ENCODE data around the gene DYNC1I1.
"Not testable (repeated sequence)": the region's sequence is repeated elsewhere in the genome, so short reads cannot be mapped to it uniquely, and the experiment has no call there.

The DYNC1I1 gene

GRCh38 chr7:95925236-95925635 is 152.9 kb downstream of the DYNC1I1 start:
- Histone ChIP-seq H3K4me2 (no peak overlapping the region), H3K36me3 (no peaks in the 10 kb centered on the region), H4K20me1 (no peaks in the 10 kb centered on the region), H3K4me3 (no peak overlapping the region), H3K27me3 (no peaks in the 10 kb centered on the region), H3K4me1 (no peaks in the 10 kb centered on the region), H3K27ac (no peak overlapping the region), H3K9ac (no peak overlapping the region), H3K9me3 (replicated peaks in 1 of 11) (no peaks in the 10 kb centered on the region)
- no peak for TF ChIP-seq Cebpa-rat (IDR thresholded peaks at IDR 0.05)

GRCh38 chr7:95925971-95926370 is 153.6 kb downstream of the DYNC1I1 start:
- Histone ChIP-seq H3K4me2 (no peak overlapping the region), H3K9ac (no peak overlapping the region), H3K4me1 (no peaks in the 10 kb centered on the region), H3K36me3 (no peaks in the 10 kb centered on the region), H4K20me1 (no peaks in the 10 kb centered on the region), H3K27ac (no peak overlapping the region), H3K4me3 (no peak overlapping the region), H3K27me3 (no peaks in the 10 kb centered on the region), H3K9me3 (replicated peaks in 1 of 11) (no peaks in the 10 kb centered on the region)
- no peak for TF ChIP-seq Cebpa-rat (IDR thresholded peaks at IDR 0.05)

GRCh38 chr7:95927756-95928155 is 155.4 kb downstream of the DYNC1I1 start:
- Histone ChIP-seq H3K27ac (no peak overlapping the region), H3K4me1 (no peaks in the 10 kb centered on the region)

GRCh38 chr7:95929710-95930280 is 157.4 kb downstream of the DYNC1I1 start:
- no peaks in the 10 kb centered on the region for H3K36me3 ChIP-seq

More at GRCh38 chr7:95927756-95928155, 155.4 kb downstream of the DYNC1I1 start:
- H3K4me3 ChIP-seq = no peak overlapping the region
- no peaks in the 10 kb centered on the region for H3K9me3 ChIP-seq (replicated peaks in 1 of 11)
- H3K9ac ChIP-seq = no peak overlapping the region
- no peak for TF ChIP-seq Cebpa-rat (IDR thresholded peaks at IDR 0.05)
- no peak overlapping the region for H3K4me2 ChIP-seq
- H3K36me3 ChIP-seq = no peaks in the 10 kb centered on the region
- no peaks in the 10 kb centered on the region for H4K20me1 ChIP-seq
- H3K27me3 ChIP-seq = no peaks in the 10 kb centered on the region

GRCh38 chr7:95931460-95932232 is 159.3 kb downstream of the DYNC1I1 start:
- no peaks in the 10 kb centered on the region for H3K9me3 ChIP-seq (replicated peaks in 1 of 11)
- H3K27ac ChIP-seq = no peak overlapping the region
- H3K4me2 ChIP-seq = no peak overlapping the region
- no peak overlapping the region for H3K4me3 ChIP-seq
- H3K4me1 ChIP-seq = no peaks in the 10 kb centered on the region
- H4K20me1 ChIP-seq = no peaks in the 10 kb centered on the region
- no peaks in the 10 kb centered on the region for H3K27me3 ChIP-seq
- H3K36me3 ChIP-seq = no peaks in the 10 kb centered on the region
- no peak; a peak in 1 of 22 replicates for TF ChIP-seq Cebpa-rat (IDR thresholded peaks at IDR 0.05)
- H3K9ac ChIP-seq = no peak overlapping the region

More at GRCh38 chr7:95929710-95930280, 157.4 kb downstream of the DYNC1I1 start:
- H3K4me3 ChIP-seq = no peak overlapping the region
- no peaks in the 10 kb centered on the region for H3K9me3 ChIP-seq (replicated peaks in 1 of 11)
- no peaks in the 10 kb centered on the region for H3K4me1 ChIP-seq
- no peaks in the 10 kb centered on the region for H3K27me3 ChIP-seq
- no peak overlapping the region for H3K27ac ChIP-seq
- H3K4me2 ChIP-seq = no peak overlapping the region
- H4K20me1 ChIP-seq = no peaks in the 10 kb centered on the region
- no peak for TF ChIP-seq Cebpa-rat (IDR thresholded peaks at IDR 0.05)
- H3K9ac ChIP-seq = no peak overlapping the region

- no peak overlapping the region for H3K4me3 ChIP-seq
- H3K9me3 ChIP-seq (replicated peaks in 1 of 11) = no peaks in the 10 kb centered on the region
- no peaks in the 10 kb centered on the region for H3K36me3 ChIP-seq
- TF ChIP-seq Cebpa-rat (IDR thresholded peaks at IDR 0.05) = no peak
- no peak overlapping the region for H3K9ac ChIP-seq
- no peaks in the 10 kb centered on the region for H3K4me1 ChIP-seq
- H4K20me1 ChIP-seq = no peaks in the 10 kb centered on the region
- H3K27me3 ChIP-seq = no peaks in the 10 kb centered on the region
- no peak overlapping the region for H3K4me2 ChIP-seq
- H3K27ac ChIP-seq = no peak overlapping the region
These were observed 161.3 kb downstream of the DYNC1I1 start for GRCh38 chr7:95933618-95934017.

GRCh38 chr7:95944867-95945266 is 172.5 kb downstream of the DYNC1I1 start:
- not testable (repeated sequence) for H3K9me3 ChIP-seq (replicated peaks in 1 of 11); H4K20me1 ChIP-seq; H3K27ac ChIP-seq; H3K36me3 ChIP-seq; H3K4me2 ChIP-seq; H3K27me3 ChIP-seq; H3K9ac ChIP-seq; H3K4me3 ChIP-seq; H3K4me1 ChIP-seq

- Histone ChIP-seq H3K4me1 (0 out of 20 replicates have a peak, but pooled peaks cover 0 to 4% (median 0%) of the 10 kb centered on the region in 10 experiments), H3K27me3 (no peaks in the 10 kb centered on the region), H3K4me2 (no peak overlapping the region), H3K27ac (no peak overlapping the region), H3K9ac (no peak overlapping the region), H3K9me3 (replicated peaks in 1 of 11) (no peaks in the 10 kb centered on the region), H3K4me3 (no peak overlapping the region), H4K20me1 (no peaks in the 10 kb centered on the region), H3K36me3 (no peaks in the 10 kb centered on the region)
- TF ChIP-seq Cebpa-rat (IDR thresholded peaks at IDR 0.05) = no peak
These were observed 178.3 kb downstream of the DYNC1I1 start for GRCh38 chr7:95950698-95951097.

- H3K9ac ChIP-seq = no peak overlapping the region
- H3K27me3 ChIP-seq = no peaks in the 10 kb centered on the region
- no peak overlapping the region for H3K4me2 ChIP-seq
- H4K20me1 ChIP-seq = no peaks in the 10 kb centered on the region
- H3K27ac ChIP-seq = no peak overlapping the region
- TF ChIP-seq Cebpa-rat (IDR thresholded peaks at IDR 0.05) = no peak
- 0 out of 20 replicates have a peak, but pooled peaks cover 0 to 4% (median 0%) of the 10 kb centered on the region in 10 experiments for H3K4me1 ChIP-seq
- H3K9me3 ChIP-seq (replicated peaks in 1 of 11) = no peaks in the 10 kb centered on the region
- H3K36me3 ChIP-seq = no peaks in the 10 kb centered on the region
- H3K4me3 ChIP-seq = no peak overlapping the region
These were observed 179.2 kb downstream of the DYNC1I1 start for GRCh38 chr7:95951531-95951930.

Measured in BLaER1 treated with 17β-estradiol and CSF1 and Interleukin-3, amounts not matched to agents 10 nM and 100 nM (cell line).